ENCODE data around the gene STXBP1.

GRCh38 chr9:127673234-127673633, 61.2 kb downstream of the STXBP1 start:
- TF ChIP-seq CTCF (IDR thresholded peaks at IDR 0.05): no peak
- no peak for TF ChIP-seq EP300 (IDR thresholded peaks at IDR 0.05)
